ENCODE results near the gene OR1N1. TPM values are rescaled to one million over a fixed set of nuclear protein-coding genes. Genes with fewer than 3 reads are reported as not detected.
"Not testable (repeated sequence)": the region's sequence is repeated elsewhere in the genome, so short reads cannot be mapped to it uniquely, and the experiment has no call there.

The OR1N1 gene
- not detected for polyA plus RNA-seq (ENCODE audit: insufficient read length)

GRCh38 chr9:122527193-122527592, at the start of gene OR1N1:
OR1N1 (minus strand) TSS chr9:122527293; CDS start chr9:122527293, 0 bp downstream.
- DNase-seq (ENCODE audit: low read depth): no peak

- no peak for DNase-seq (ENCODE audit: low read depth)
These were observed 45.4 kb upstream of the OR1N1 start for GRCh38 chr9:122572456-122572855.

DNA sequence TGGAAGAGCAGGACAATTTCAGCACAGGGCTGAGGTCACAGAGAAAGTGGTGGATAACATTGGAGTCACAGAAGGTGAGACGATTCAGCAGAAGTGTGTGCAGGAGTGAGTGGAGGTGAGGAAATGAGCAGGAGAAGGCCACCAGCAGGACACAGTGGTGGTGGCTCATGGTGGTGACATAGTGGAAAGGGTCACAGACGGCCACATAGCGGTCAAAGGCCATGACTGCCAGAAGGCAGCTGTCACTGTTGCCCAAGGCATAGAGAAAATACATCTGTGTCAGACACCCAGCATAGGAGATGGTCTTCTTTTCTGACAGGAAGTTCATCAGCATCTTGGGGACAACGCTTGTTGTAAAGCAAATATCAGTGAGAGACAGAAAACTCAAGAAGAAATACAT, 40.8 kb upstream of the OR1N1 start:
- DNase-seq (ENCODE audit: low read depth): no peak

- DNase-seq (ENCODE audit: low read depth): no peak
These were observed 35.2 kb upstream of the OR1N1 start for GRCh38 chr9:122562134-122562760.

DNA sequence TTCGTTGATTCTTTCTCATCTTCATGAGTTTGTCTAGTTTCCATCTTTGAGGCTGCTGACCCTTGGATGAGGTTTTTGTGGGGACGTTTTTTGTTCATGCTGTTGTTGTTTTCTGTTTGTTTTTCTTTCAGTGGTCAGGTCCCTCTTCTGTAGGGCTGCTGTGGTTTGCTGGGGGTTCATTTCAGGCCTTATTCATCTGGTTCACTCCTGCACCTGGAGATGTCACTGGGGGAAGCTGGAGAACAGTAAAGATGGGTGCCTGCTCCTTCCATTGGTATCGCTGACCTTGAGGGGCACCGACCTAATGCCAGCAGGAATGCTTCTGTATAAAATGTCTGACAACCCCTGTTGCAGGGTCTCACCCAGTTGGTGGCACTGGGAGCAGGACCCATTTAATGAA, 34.4 kb upstream of the OR1N1 start:
- no peak for DNase-seq (ENCODE audit: low read depth)

GRCh38 chr9:122552812-122553211, 25.7 kb upstream of the OR1N1 start, which contains the start of gene OR1N2:
OR1N2 (plus strand) TSS chr9:122553112; CDS start chr9:122553212, 100 bp downstream.
- DNase-seq (ENCODE audit: low read depth): no peak

DNA sequence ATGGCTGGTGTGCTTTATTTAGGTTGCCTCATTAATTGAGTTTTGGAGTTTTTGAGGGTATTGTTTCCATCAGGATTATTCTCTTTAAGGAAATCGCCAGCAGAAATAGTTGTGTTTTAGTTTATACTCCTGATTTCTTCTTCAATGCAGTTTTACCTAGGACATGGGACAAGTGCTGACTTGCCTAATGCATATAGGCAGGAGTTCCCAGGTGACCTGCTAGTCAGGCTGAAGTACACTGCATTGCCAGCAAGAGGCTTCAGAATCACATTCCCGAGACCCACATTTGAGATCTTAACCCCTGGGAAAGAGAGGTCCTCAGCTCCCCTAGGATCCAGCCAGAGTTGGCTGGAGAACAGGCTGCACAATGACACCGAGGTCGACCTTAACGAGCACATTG, 24.3 kb upstream of the OR1N1 start:
- no peak for DNase-seq (ENCODE audit: low read depth)

GRCh38 chr9:122546196-122546595, 19.1 kb upstream of the OR1N1 start:
- DNase-seq (ENCODE audit: low read depth): no peak

GRCh38 chr9:122538757-122539156, 11.7 kb upstream of the OR1N1 start:
- no peak for DNase-seq (ENCODE audit: low read depth)

- DNase-seq (ENCODE audit: low read depth): not testable (repeated sequence)
These were observed 10.0 kb upstream of the OR1N1 start for GRCh38 chr9:122537066-122537465.

- DNase-seq (ENCODE audit: low read depth): no peak
These were observed 9.0 kb upstream of the OR1N1 start for GRCh38 chr9:122536134-122536533.

DNA sequence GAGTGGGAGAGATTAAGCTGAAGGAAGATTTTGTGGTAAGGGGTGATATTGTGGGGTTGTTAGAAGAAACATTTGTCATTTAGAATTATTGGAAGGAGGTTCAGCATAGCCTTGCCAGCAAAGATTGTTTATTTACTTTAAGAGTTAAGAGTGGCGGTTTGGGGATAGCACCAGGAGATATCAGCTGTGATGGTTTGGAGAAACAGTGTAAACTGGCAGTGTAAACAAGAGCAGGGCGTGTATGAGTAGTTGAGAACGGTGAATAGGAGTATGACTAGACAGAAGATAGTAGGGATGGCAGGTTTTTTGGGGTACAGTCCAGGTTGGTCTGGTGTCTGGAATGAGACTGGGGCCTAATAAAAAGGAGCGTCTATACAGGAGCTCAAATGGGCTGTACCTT, 4.1 kb upstream of the OR1N1 start:
- not testable (repeated sequence) for DNase-seq (ENCODE audit: low read depth)

DNA sequence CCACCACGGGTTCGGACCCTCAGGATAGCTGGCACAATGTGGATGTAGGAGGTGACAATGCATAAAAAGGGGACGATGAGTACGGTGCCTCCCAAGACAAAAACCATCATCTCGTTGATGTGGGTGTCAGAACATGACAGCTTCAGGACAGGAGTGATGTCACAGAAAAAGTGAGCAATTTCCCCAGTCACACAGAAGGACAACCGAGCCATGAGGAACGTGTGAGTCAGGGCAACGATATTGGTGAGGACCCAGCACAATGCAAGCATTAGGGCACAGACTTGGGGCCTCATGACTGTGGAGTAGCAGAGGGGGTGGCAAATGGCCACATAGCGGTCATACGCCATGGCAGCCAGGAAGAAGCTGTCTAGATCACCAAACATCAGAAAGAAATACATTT, 491 bp downstream of the OR1N1 start:
- DNase-seq (ENCODE audit: low read depth): no peak

GRCh38 chr9:122519376-122519775, 7.7 kb downstream of the OR1N1 start:
- no peak for DNase-seq (ENCODE audit: low read depth)

DNA sequence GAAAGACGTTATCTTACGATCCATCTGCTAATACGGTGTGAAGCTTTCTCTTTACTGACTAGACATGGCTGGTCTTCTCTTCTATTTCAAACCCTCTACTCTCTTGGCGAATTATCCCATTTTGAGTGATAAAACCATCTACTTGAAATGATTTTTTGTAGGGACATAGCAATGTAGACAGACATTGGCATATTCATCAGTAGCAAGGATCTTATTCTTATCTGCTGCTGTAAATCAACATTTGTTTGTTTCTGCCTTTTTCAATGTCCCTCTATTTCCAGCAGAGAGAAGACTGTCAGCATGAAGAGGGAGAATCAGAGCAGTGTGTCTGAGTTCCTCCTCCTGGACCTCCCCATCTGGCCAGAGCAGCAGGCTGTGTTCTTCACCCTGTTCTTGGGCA, 8.3 kb downstream of the OR1N1 start, which contains the start of gene OR1J4:
OR1J4 (plus strand) TSS at position 301 of the 400 bp plus-strand sequence; CDS start at position 301, 0 bp downstream.
- no peak for DNase-seq (ENCODE audit: low read depth)

DNA sequence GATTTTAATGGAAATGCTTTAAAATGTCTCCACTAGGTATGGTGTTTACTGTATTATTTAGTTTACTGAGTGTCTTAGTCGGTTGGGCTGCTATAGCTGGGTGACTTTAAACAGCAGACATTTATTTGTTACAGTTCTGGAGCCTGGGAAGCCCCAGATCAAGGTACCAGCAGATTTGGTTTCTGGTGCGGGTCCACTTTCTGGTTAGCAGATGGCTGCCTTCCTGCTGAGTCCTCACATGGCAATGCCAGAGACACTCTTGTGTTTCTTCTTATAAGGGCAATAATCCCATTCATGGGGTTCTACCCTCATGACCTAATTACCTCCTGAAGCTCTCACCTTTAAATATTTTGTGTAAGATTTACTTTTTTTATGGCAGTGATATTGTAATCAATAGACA, 8.9 kb downstream of the OR1N1 start:
- DNase-seq (ENCODE audit: low read depth): no peak

- DNase-seq (ENCODE audit: low read depth): no peak
These were observed 16.6 kb downstream of the OR1N1 start, which contains the start of gene OR1J2 for GRCh38 chr9:122510502-122510901. OR1J2 (plus strand) TSS chr9:122510802; CDS start chr9:122510802, 0 bp downstream.

DNA sequence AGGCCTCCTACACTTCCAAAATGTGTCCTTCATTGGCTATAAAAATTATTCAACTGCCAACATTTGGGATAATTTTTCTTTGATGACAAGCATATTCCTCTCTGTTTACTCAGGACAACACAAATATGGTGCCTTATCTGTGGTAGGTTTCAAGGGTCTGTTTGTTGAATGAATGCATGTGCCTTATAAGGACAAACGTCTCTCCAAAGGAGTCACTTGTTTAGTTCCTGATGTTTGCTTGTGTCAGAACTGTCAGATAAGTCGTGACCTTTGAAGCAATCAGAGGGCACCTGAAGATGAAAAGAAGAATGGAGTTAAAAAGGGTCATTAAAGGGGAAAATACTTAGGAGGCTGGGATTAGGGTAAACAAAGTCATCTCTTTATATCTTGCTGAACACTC, 20.1 kb downstream of the OR1N1 start:
- no peak for DNase-seq (ENCODE audit: low read depth)

GRCh38 chr9:122498883-122499288, 28.2 kb downstream of the OR1N1 start:
- no peak for DNase-seq (ENCODE audit: low read depth)

- DNase-seq (ENCODE audit: low read depth): no peak
These were observed 48.0 kb downstream of the OR1N1 start for GRCh38 chr9:122479062-122479461.

DNA sequence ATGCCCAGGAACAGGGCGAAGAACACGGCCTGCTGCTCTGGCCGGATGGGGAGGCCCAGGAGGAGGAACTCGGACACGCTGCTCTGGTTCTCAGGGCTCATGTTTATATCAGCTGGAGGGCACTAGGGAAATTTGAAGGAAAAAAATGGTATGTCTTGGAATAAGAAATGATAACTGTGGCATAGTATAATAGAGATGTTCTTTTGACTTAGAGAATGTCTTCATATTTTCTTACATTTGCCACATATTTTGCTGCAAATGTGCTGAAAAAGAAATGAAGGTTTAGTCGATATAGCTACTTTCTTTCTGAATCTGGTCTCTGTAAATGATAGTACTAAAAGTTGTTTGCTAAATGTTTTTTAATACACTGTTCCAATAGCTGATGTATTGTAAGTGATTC, 49.3 kb downstream of the OR1N1 start, which contains the start of gene OR1J1:
OR1J1 (minus strand) TSS at position 101 of the 400 bp plus-strand sequence; CDS start at position 101, 0 bp downstream.
- DNase-seq (ENCODE audit: low read depth): no peak

GRCh38 chr9:122477346-122477745, 49.7 kb downstream of the OR1N1 start:
- DNase-seq (ENCODE audit: low read depth): no peak
